Chondrocyte (in vitro differentiated cells): ENCODE measurements around the gene TMEM200C. TPM values are rescaled to one million over a fixed set of nuclear protein-coding genes. Genes with fewer than 3 reads are reported as not detected.

Experiments
- DNase-seq: peaks from one replicate; pipeline ENCODE4 v3.0.0; 2021; ENCODE audit warnings: mixed read lengths, low spot score
- H3K27ac Mint-ChIP-seq: one replicate; pipeline ENCODE4 v1.8.0; 2021; ENCODE audit warnings: mild to moderate bottlenecking, moderate library complexity, mixed read lengths; ENCODE audit not compliant: unreplicated experiment
- H3K27me3 Mint-ChIP-seq: 2 replicates; pipeline ENCODE4 v1.8.0; 2021; ENCODE audit warnings: low read depth, mixed read lengths
- H3K36me3 Mint-ChIP-seq: 2 replicates; pipeline ENCODE4 v1.8.0; 2021; ENCODE audit warnings: low read depth, mixed read lengths
- H3K4me1 Mint-ChIP-seq: 2 replicates; pipeline ENCODE4 v1.8.0; 2021; ENCODE audit warnings: low read depth, mild to moderate bottlenecking, mixed read lengths
- H3K4me3 Mint-ChIP-seq: one replicate; pipeline ENCODE4 v1.8.0; 2021; ENCODE audit warnings: mild to moderate bottlenecking, moderate library complexity, mixed read lengths; ENCODE audit not compliant: unreplicated experiment
- H3K9me3 Mint-ChIP-seq: 2 replicates; pipeline ENCODE4 v1.8.0; 2021; ENCODE audit warnings: low read depth, mixed read lengths
- microRNA-seq: library from miRNA; unstranded; fragments of <30 nt; microRNA quantifications from one replicate; pipeline ENCODE4 v1.2.0, GENCODE V29; 2020; ENCODE audit warnings: borderline number of aligned reads
- total RNA-seq: library from RNA; stranded (reverse); gene quantifications from 3 replicates; pipeline ENCODE4 v1.2.1, GENCODE V29; 2021
- TF ChIP-seq, protein P1 (sequence below): fragments of 200-600 bp; sonication (generic); IDR thresholded peaks from 2 replicates; pipeline ENCODE4 v1.5.0; 2021; ENCODE audit warnings: antibody characterized with exemption, mild to moderate bottlenecking, moderate library complexity

The TMEM200C gene
- total RNA-seq, 1 donor from 2014 or later: 5.8 TPM

DNA sequence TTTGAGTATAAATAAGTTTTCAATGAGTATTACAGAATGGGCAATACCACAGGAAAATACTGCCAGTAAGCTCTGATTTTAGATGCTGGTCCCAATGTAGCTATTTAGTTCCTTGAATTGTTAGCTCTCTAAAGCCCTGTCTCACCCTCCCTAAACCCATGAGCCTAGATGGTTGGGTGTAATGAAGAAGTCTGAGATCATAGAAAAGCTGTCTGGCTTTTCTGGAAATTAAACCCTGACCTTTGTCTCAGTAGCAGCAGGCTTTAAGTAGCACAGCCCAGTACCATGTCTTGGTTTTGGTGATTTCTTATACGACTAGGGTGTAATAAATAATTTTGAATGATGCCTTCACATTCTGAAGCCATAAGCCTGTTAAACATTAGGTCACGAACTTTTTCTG lies 55.3 kb downstream of the TMEM200C start:
- H3K9me3 Mint-ChIP-seq: peaks cover 2% of the 10 kb centered on the region
- no peak for DNase-seq
- no peak overlapping the region for H3K4me3 Mint-ChIP-seq
- H3K4me1 Mint-ChIP-seq: no peaks in the 10 kb centered on the region
- TF ChIP-seq, protein P1, sequence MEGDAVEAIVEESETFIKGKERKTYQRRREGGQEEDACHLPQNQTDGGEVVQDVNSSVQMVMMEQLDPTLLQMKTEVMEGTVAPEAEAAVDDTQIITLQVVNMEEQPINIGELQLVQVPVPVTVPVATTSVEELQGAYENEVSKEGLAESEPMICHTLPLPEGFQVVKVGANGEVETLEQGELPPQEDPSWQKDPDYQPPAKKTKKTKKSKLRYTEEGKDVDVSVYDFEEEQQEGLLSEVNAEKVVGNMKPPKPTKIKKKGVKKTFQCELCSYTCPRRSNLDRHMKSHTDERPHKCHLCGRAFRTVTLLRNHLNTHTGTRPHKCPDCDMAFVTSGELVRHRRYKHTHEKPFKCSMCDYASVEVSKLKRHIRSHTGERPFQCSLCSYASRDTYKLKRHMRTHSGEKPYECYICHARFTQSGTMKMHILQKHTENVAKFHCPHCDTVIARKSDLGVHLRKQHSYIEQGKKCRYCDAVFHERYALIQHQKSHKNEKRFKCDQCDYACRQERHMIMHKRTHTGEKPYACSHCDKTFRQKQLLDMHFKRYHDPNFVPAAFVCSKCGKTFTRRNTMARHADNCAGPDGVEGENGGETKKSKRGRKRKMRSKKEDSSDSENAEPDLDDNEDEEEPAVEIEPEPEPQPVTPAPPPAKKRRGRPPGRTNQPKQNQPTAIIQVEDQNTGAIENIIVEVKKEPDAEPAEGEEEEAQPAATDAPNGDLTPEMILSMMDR: no peak
- H3K27me3 Mint-ChIP-seq: peaks cover 32% of the 10 kb centered on the region
- no peak overlapping the region for H3K27ac Mint-ChIP-seq
- H3K36me3 Mint-ChIP-seq: no peaks in the 10 kb centered on the region

DNA sequence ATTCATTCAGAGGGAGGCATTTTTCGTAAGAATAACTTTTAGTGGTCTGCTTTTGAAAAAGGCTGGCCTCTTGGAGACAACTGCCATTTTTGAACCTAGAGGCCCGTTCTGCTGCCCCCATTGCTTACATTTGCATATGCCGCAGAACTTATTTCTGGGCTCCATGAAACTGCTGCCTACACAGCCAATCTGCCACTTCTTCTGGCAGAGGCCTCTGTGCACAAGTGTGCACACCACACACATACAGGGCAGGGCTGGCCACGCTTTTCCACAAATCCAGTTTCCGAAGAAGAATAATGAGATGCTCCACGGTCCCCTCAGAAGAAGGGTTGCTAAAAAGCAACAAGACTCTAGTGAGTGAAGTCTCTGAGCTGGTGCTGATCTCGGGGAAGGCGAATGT lies 56.2 kb downstream of the TMEM200C start:
- no peak overlapping the region for H3K4me3 Mint-ChIP-seq
- no peak overlapping the region for H3K27ac Mint-ChIP-seq
- no peaks in the 10 kb centered on the region for H3K4me1 Mint-ChIP-seq
- peaks cover 31% of the 10 kb centered on the region for H3K27me3 Mint-ChIP-seq
- TF ChIP-seq, protein P1: no peak
- H3K9me3 Mint-ChIP-seq: no peaks in the 10 kb centered on the region
- DNase-seq: no peak
- H3K36me3 Mint-ChIP-seq: no peaks in the 10 kb centered on the region

Small RNA genes lying within 50 kb of the gene (microRNA-seq; reads per million reads assigned to microRNA genes)
- not detected for gene MIR3976
